Glomerular visceral epithelial cell (primary cell): ENCODE measurements around the gene LAMP1.
"Not testable (repeated sequence)": the region's sequence is repeated elsewhere in the genome, so short reads cannot be mapped to it uniquely, and the experiment has no call there.

ENCODE experiments used
- DNase-seq: peaks from one replicate; pipeline ENCODE4 v3.0.0-alpha.2; 2016; ENCODE audit errors: extremely low spot score

Gene LAMP1

DNA sequence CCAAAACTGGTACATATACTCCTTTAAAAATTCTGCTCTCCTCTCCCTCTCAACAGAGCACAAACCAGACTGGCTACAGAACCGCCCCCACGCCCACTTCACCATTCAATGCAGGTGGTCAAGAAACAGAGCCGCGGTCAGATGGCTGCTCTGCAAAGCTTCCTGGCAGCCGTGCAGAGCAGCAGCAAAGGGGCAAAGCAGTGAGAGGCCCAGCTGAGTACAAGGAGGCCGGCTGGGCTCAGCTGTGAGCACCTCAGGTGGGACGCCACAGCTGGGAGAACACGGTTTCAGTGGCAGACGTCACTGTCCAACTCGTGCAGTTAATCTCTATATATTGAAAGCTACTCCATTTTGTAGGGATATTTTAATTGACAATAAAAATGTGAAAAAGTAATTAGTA, 58.6 kb downstream of the LAMP1 start:
- no peak for DNase-seq

DNA sequence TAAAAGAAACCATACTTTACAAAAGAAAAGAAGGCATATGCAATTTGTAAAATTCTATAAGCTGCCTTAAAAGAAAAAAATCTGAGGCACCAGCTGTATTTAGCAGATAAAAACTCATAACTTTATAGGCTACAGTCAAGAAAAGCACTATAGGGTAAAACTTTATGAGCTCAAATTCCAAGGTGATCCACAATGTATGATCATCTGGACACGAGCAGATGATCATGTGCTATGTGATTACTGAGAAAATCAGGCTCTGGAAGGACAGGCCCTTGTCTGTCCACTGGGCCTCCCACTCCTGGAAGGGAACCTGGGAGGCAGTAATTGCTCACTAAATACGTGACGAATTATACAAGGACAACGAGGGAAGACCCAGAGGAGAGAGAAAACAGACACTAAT, 59.6 kb downstream of the LAMP1 start:
- DNase-seq = no peak

DNA sequence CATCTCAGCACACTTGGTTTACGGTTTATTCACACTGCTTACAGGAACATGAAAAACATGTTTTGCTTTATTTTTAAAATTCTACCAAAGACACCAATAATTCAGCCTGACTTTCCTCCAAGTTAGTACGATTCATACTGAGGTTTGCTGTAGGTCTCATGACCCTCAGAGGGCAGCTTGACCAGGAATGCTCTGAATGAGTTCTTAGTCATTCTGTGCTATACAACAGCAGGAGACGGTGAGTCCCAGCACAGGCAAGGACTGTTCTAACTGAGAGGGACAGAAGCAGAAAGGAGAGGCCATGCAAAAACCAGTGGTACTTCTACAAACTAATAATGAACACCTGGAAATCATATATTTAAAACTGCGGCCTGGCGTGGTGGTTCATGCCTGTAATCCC, 60.5 kb downstream of the LAMP1 start:
- DNase-seq = peak; percentile 24

DNA sequence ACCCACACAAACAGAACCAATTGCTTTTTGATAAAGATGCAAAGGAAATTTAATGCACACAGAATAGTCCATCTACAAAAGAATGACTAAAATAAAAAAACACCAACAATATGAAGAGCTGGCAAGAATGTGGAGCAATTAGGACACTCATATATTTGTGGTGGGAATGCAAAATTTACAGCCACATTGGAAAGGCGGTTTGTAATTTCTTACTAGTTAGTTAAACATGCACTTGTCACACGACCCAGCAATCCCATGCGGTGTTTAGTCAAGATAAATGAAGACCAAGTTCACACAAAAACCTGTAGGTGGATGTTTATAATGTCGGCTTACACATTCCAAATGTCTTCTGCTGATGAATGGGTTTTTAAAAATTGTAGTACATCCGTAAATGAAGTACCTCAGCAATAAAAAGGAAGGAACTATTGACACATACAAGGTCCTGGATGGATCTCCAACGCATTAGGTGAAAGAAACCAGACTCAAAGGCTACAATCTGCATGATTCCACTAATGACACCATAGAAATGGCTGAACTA, 61.7 kb downstream of the LAMP1 start:
- DNase-seq = no peak

DNA sequence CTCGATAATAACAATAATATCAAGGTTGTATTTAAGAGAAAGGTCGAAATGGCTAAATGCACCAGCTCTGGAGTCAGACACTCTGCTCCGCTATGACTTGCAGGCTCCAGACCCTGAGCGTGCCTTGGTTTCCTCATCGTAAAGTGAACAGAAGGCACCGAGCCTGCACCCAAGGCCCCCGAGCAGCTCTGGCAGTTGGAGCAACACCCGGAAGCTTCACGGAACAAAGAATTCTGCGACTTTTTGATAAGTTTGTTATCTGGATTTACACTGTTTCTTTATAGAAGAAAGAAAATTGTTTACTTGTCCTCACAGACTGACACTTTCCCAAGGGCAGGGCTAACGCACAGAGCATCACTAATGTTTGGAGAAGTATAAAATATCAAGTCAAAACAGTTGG, 62.5 kb downstream of the LAMP1 start:
- DNase-seq = no peak

DNA sequence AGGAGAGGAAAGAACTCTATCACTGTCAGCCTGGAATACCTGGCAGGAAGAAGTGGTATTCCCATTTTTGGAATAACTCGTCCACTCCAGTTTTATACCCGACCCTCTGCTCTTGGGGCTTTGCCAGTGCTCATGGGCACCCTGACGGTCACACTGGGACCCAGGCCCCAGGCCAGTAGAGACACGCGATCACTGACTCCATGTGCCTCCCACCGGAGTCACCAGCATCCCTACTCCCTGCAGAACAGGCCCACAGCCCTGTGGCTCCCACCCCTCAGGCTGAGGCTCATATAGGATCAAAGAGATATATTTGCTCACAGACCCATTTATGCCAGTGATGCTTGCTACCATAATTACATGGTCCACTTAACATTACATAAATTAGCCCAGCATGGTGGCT, 63.4 kb downstream of the LAMP1 start:
- no peak for DNase-seq

DNA sequence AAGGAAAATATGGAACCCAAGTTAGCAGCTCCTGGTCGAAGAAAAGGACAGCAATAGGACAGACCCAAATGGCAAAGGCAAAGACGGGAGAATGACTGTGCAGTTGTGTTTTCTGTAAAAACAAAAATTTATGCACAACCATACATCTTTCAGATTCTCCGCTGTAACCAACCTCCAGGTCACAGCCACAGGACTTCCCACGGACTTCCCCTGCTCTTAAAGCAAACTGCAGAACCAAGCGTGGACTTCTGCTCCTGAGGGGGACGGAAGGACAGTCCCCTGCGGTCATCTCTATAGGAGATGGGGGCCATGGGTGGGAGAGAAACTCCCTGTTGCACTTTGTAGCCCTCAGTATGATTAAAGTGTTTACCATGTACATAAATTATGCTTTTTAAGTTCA, 64.4 kb downstream of the LAMP1 start:
- no peak for DNase-seq

DNA sequence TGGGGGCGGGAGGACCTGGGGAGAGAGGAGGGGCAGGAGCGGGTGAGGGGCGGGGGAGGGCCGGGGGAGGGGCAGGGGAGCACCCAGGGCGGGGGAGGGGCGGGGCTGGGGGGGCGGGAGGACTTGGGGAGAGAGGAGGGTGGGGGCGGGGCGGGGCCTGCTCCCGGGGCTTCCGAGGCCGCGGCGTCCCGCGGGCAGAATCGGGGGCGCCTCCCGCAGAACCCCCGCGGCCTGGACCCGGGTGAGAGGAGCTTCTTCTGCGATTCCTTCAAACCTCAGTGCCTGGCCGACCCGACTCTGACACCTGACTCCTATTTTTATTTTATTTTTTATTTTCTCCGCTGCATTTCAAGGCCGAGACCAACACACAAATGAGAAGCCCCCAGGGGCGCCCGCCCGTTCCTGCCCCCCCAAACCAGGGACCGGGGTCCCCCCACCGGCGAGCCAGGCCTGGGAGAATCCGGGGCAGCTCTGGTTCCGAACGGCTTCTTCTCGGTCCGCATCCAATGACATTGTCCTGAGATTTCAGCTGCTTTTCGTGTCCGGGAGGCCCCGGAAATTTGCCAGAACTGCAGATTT, 67.4 kb downstream of the LAMP1 start:
- no peak for DNase-seq

DNA sequence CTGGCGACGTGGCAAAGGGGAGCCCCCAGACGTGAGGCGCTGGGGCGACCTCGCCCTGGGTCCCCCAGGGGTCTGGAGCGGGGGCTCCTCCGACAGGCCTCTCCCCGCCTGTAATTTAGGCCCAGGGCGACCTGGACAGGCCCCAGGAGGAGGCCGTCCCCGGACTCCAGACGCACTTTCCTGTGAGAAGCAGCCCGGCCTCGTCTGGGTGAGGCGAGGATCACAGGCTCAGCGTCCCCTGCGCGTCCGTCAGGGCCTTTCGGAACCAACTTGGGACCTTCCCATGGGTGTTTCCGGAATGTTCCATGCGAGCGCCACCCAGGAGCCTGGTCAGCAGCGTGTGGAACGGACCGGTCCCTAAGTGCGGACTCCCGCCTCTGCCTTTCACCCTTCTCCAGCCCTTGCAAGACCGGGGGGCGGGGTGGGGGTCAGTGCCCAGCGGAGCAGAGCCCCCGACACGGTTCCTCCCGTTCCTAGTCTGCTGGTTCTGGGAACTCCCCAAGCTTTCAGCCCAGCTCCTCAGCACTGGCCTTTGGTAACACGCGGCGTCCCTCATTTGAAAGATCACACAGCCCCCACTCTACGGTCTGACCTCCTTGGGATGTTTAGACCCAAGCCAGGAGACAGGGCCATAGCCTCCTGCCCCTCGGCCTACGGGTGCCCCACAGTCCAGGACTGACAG, 68.0 kb downstream of the LAMP1 start:
- DNase-seq = no peak

DNA sequence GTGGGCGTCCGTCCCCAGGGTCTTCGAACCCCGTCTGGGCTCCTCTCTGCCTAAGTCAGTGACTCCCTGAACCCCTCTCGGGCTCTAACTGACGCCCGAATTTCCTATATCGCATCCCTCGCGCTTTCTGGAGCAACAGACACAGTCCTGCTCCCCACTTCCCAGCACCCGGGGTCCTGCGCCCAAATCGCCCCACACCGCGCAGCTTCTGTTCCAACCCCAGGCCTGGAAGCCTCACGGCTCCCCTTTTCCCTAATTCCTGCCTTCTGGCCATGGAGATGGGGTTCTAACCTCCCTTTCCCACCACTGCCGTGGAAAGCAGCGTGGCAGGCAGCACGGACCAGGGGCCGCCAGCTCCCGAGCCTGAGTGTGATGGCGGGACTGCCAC, 68.5 kb downstream of the LAMP1 start:
- no peak for DNase-seq

DNA sequence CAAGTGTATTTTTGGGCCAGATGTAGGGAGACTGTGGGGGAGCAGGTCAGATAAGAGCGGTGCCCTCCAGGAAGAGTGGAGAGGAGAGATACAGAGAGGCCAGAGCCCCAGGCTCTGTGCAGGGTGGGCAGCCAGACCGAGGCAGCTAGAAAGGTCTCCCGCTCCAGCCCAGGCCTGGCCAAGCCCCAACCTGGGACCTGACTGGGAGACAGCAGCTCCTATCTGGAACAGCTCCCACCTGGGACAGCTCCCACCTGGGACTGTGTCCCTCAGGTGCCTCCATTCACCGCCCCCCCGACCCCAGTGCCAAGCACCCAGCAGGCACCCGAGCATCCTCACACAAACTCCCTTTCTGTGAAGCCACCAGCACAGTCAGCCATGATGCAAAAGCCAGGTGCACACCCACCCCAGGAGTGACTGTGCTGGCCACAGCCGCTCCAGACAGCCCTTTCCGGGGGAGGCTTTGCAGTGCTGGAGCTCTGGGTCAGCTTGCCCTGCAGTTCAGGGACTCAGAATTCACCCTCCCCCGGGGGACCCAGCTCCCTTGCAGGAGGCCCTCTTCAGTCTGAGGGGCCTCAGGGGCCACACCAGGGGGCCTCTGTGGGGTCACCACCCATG, 69.0 kb downstream of the LAMP1 start:
- no peak for DNase-seq

DNA sequence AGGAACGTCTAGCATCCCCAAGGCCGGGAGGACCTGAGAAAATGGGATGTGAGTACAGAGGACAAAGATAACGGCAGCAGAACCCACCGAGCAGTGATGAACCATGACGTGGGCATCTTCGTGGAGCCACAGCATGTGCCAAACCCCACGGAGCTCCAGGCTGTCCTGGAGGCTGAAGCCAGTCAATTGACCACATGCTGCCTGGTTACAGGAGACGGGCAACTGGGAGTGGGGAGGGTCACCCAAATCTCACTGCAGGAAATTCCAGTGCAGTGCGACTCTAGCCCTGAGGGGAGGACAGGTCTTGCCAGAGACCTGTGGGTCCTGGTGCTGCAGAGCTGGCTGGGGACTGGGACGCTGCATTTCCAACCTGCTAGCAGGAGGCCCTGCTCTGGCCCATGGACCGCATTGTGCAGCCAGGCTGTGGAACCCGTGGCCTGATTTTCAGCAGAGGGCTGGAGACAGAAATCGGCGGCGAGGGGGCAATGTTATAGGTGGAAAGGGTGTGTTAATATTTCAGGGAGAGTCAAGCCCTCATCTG, 70.1 kb downstream of the LAMP1 start:
- no peak for DNase-seq

DNA sequence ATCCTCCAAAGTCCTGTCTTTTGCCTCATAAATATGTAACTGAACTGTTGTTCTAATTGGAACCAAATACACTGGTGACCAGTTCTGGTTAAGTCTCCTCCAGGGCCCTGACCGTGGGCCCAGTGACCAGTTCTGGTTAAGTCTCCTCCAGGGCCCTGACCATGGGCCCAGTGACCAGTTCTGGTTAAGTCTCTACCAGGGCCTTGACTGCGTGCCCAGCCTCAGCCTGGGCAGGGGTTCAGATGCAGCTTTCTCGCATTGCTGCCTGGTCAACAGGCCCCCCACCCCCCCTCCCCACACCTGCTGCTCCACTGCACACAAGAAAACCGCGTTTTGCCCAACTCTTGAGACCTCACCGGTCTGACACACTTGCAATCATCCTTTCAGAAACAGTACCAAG, 70.7 kb downstream of the LAMP1 start:
- DNase-seq = no peak

DNA sequence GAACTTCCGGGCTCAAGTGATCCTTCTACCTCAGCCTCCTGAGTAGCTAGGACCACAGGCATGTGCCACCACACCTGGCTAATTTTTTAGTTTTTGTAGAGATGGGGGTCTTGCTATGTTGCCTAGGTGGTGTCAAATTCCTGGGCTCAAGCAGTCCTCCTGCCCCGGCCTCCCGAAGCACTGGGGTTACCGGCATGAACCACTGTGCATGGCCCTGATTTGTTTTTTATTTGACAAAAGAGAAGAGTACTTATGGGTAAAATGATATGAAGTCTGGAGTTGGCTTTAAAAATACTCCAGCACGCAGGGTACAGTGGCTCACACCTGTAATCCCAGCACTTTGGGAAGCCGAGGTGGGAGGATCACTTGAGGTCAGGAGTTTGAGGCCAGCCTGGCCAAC, 71.3 kb downstream of the LAMP1 start:
- DNase-seq = not testable (repeated sequence)

DNA sequence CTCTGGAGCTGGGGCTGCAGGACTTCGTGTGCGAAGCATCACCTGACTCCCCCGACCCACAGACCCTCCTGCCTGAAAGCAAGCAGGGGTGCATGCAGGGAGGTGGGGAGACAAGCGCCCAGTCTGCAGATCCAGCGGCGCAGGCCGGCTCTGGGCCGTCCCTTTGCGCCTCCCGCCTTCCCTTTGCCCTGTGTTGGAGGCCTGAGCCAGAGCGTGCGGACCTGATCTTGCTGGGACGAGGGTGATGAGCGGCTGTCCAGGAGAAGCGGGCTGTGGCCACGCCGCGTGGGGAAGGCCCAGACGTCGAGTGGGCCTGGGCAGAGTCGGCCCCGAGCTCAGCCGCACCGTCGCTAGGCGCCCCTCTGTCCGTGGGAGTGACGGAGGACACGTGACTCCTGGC, 72.2 kb downstream of the LAMP1 start:
- DNase-seq = no peak

DNA sequence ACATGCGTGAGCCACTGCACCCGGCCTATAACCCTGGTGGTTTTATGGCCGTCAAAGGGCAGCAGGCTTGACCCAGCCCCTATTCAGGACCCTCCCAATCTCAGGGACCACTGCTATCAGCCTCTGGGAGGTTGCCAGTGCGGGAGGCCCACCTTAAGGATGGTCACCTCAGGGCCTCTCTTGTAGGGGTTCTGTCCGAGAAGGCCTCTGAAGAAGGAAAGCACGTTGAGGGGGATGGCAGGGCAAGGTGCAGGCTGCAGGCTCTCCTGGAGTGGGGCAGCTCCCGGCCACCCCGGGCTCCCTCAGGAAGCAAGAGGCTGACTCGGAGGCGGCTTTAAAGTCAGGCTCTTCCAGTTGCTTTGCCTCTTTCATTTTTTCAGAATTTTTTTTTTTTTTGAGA, 72.8 kb downstream of the LAMP1 start:
- no peak for DNase-seq

DNA sequence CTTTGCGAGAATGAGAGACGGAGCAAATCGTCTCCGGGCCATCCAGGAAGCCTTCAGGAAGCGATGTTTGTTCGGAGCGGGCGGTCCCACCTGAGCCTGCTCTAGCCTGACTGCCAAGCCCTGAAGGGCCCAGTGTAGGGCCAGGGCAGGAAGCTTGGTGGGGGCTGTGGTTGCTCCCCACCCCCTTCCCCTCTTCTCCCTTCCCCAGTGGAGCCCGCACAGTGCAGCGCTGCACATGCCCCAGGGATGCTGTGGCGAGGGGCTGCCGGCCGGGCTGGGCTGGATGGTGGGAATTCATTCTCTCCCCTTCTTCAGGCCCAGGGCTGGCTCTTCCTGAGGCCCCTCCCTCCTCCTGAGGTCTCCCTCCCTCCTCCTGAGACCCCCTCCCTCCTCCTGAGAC, 74.0 kb downstream of the LAMP1 start:
- no peak for DNase-seq

DNA sequence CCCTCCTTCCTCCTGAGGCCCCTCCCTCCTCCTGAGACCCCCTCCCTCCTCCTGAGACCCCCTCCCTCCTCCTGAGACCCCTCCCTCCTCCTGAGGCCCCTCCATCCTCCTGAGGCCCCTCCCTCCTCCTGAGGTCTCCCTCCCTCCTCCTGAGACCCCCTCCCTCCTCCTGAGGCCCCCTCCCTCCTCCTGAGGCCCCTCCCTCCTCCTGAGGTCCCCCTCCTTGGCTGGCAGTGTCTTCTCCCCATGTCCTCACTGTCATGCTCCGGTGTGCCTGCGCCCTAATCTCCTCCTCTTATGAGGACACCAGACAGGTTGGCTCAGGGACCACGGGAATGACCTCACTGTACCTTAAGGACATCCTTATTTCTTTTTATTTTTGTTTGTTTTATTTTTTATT, 74.7 kb downstream of the LAMP1 start:
- not testable (repeated sequence) for DNase-seq
